Mesenchymal stem cell (in vitro differentiated cells and primary cell): ENCODE measurements around the gene CYYR1.

Source experiments
- DNase-seq: peaks from one replicate; pipeline ENCODE4 v3.0.0-alpha.2; 2013
- H2AFZ ChIP-seq: one replicate; pipeline ENCODE4 v1.6.1; 2013; ENCODE audit warnings: low read depth, mild to moderate bottlenecking, control low read depth, inconsistent platforms, low read length, moderate library complexity
- H2AK5ac ChIP-seq: 2 replicates; pipeline ENCODE4 v1.6.1; 2013; ENCODE audit warnings: low read length, moderate library complexity, mild to moderate bottlenecking, inconsistent platforms; ENCODE audit not compliant: severe bottlenecking
- H2BK120ac ChIP-seq: one replicate; pipeline ENCODE4 v1.6.1; 2013; ENCODE audit warnings: low read depth, mild to moderate bottlenecking, inconsistent platforms, low read length, moderate library complexity
- H2BK12ac ChIP-seq, 2 experiments: one replicate each; pipeline ENCODE4 v1.6.1; 2013; ENCODE audit warnings: inconsistent platforms in 2 of 2, low read length in 2 of 2, mild to moderate bottlenecking in 2 of 2, moderate library complexity in 2 of 2, control low read depth in 1 of 2
- H2BK15ac ChIP-seq: one replicate; pipeline ENCODE4 v1.6.1; 2013; ENCODE audit warnings: mild to moderate bottlenecking, low read depth, inconsistent platforms; ENCODE audit not compliant: poor library complexity, severe bottlenecking
- H2BK5ac ChIP-seq: 2 replicates; pipeline ENCODE4 v1.6.1; 2013; ENCODE audit warnings: low read depth, mild to moderate bottlenecking, low read length, control low read depth, inconsistent platforms; ENCODE audit not compliant: poor library complexity, severe bottlenecking
- H3K14ac ChIP-seq, 2 experiments: one replicate each; pipeline ENCODE4 v1.6.1; 2013; ENCODE audit warnings: inconsistent platforms in 2 of 2, low read length in 2 of 2, control low read depth in 1 of 2, mild to moderate bottlenecking in 1 of 2, moderate library complexity in 1 of 2
- H3K18ac ChIP-seq, 2 experiments: one replicate each; pipeline ENCODE4 v1.6.1; 2013; ENCODE audit warnings: inconsistent platforms in 2 of 2, low read length in 2 of 2, control low read depth in 1 of 2, low read depth in 1 of 2, mild to moderate bottlenecking in 1 of 2
- H3K23ac ChIP-seq, 2 experiments: one replicate each; pipeline ENCODE4 v1.6.1; 2013; ENCODE audit warnings: inconsistent platforms in 2 of 2, low read length in 2 of 2, mild to moderate bottlenecking in 2 of 2, moderate library complexity in 2 of 2, control low read depth in 1 of 2
- H3K27ac ChIP-seq: 2 replicates; pipeline ENCODE4 v1.5.1; 2013; ENCODE audit warnings: mild to moderate bottlenecking, moderate library complexity, low read length, control low read depth, inconsistent platforms; ENCODE audit not compliant: poor library complexity, severe bottlenecking
- H3K27me3 ChIP-seq, 2 experiments: 2 replicates each; pipeline versions ENCODE4 v1.6.1 to v1.7.0; 2013; ENCODE audit warnings: low read length in 2 of 2, mild to moderate bottlenecking in 2 of 2, moderate library complexity in 2 of 2, control low read depth in 1 of 2, inconsistent platforms in 1 of 2; ENCODE audit not compliant: control insufficient read depth in 1 of 2, insufficient read depth in 1 of 2
- H3K36me3 ChIP-seq, 2 experiments: 2 replicates each; pipeline versions ENCODE4 v1.6.1 to v1.7.0; 2013; ENCODE audit warnings: low read length in 2 of 2, control low read depth in 1 of 2, inconsistent platforms in 1 of 2, low read depth in 1 of 2, mild to moderate bottlenecking in 1 of 2; ENCODE audit not compliant: insufficient read depth in 2 of 2, control insufficient read depth in 1 of 2
- H3K4ac ChIP-seq, 2 experiments: one replicate each; pipeline ENCODE4 v1.6.1; 2013; ENCODE audit warnings: inconsistent platforms in 2 of 2, low read length in 2 of 2, mild to moderate bottlenecking in 2 of 2, moderate library complexity in 2 of 2, control low read depth in 1 of 2, low read depth in 1 of 2
- H3K4me1 ChIP-seq: 2 replicates; pipeline ENCODE4 v1.6.1; 2013; ENCODE audit warnings: low read depth, low read length, control low read depth; ENCODE audit not compliant: control insufficient read depth, insufficient read depth
- H3K4me2 ChIP-seq: 2 replicates; pipeline ENCODE4 v1.6.1; 2013; ENCODE audit warnings: low read length, mild to moderate bottlenecking, inconsistent platforms; ENCODE audit not compliant: poor library complexity, severe bottlenecking
- H3K4me3 ChIP-seq, 2 experiments: 2 replicates each; pipeline versions ENCODE4 v1.5.1 to v1.7.0; 2013; ENCODE audit warnings: low read length in 2 of 2, mild to moderate bottlenecking in 2 of 2, control low read depth in 1 of 2, low read depth in 1 of 2; ENCODE audit not compliant: insufficient read depth in 1 of 2
- H3K79me1 ChIP-seq: replicated peaks from 2 replicates; pipeline ENCODE4 v1.6.1; 2013; ENCODE audit warnings: mild to moderate bottlenecking, control low read depth, low read length, inconsistent platforms; ENCODE audit not compliant: poor library complexity, severe bottlenecking
- H3K9ac ChIP-seq: 2 replicates; pipeline ENCODE4 v1.7.0; 2013; ENCODE audit warnings: mild to moderate bottlenecking, low read length, moderate library complexity
- H3K9me3 ChIP-seq: 2 replicates; pipeline ENCODE4 v1.7.0; 2013; ENCODE audit warnings: mild to moderate bottlenecking, low read length; ENCODE audit not compliant: control insufficient read depth
- H4K8ac ChIP-seq: one replicate; pipeline ENCODE4 v1.6.1; 2013; ENCODE audit warnings: inconsistent platforms, mild to moderate bottlenecking, low read length, moderate library complexity
- H4K91ac ChIP-seq: one replicate; pipeline ENCODE4 v1.6.1; 2013; ENCODE audit warnings: mild to moderate bottlenecking, low read length, inconsistent platforms
- WGBS: methylation state at CpG from one replicate; pipeline ENCODE4 v1.1.7; 2013; ENCODE audit warnings: mixed read lengths; 5-methylcytosine and 5-hydroxymethylcytosine counted together

The CYYR1 gene

GRCh38 chr21:26444646-26445045, 128.4 kb downstream of the CYYR1 start:
- Histone ChIP-seq H3K79me1 (no peaks in the 10 kb centered on the region), H2AFZ (no peak overlapping the region), H3K23ac (no peak overlapping the region), H3K9ac (no peak overlapping the region), H2AK5ac (no peak overlapping the region), H3K4me3 (no peak overlapping the region), H3K18ac (no peak overlapping the region), H3K36me3 (no peaks in the 10 kb centered on the region), H3K4ac (no peak overlapping the region), H3K27ac (no peak overlapping the region), H3K9me3 (no peaks in the 10 kb centered on the region), H3K27me3 (no peaks in the 10 kb centered on the region), H3K4me2 (no peak overlapping the region), H3K4me1 (peaks cover 2% of the 10 kb centered on the region), H4K91ac (no peak overlapping the region), H2BK15ac (no peak overlapping the region), H2BK120ac (no peak overlapping the region), H2BK12ac (no peak overlapping the region), H3K14ac (no peak overlapping the region), H2BK5ac (no peak overlapping the region), H4K8ac (no peak overlapping the region)
- DNase-seq = no peak
- 83% methylated on average over 1 of the region's 1 CpG for WGBS

GRCh38 chr21:26443867-26444266, 129.2 kb downstream of the CYYR1 start:
- Histone ChIP-seq H2BK120ac (no peak overlapping the region), H3K9ac (peak overlapping the region; percentile 13), H3K4ac (no peak overlapping the region), H4K91ac (no peak overlapping the region), H3K4me3 (no peak overlapping the region), H3K36me3 (no peaks in the 10 kb centered on the region), H2AFZ (no peak overlapping the region), H2BK5ac (no peak overlapping the region), H4K8ac (no peak overlapping the region), H3K18ac (no peak overlapping the region), H3K4me2 (no peak overlapping the region), H3K79me1 (no peaks in the 10 kb centered on the region), H2BK12ac (no peak overlapping the region), H2AK5ac (no peak overlapping the region), H3K14ac (no peak overlapping the region), H3K9me3 (no peaks in the 10 kb centered on the region), H3K27ac (no peak overlapping the region), H3K4me1 (peaks cover 2% of the 10 kb centered on the region), H3K23ac (no peak overlapping the region), H3K27me3 (no peaks in the 10 kb centered on the region), H2BK15ac (no peak overlapping the region)
- no peak for DNase-seq
- no CpG with 5 or more reads among the region's 1 CpG for WGBS

GRCh38 chr21:26443291-26443690, 129.8 kb downstream of the CYYR1 start:
- Histone ChIP-seq H4K8ac (no peak overlapping the region), H3K4me1 (peaks cover 2% of the 10 kb centered on the region), H2BK5ac (no peak overlapping the region), H2BK12ac (no peak overlapping the region), H4K91ac (no peak overlapping the region), H3K9ac (peak overlapping the region; percentile 13), H2BK120ac (no peak overlapping the region), H3K79me1 (no peaks in the 10 kb centered on the region), H3K18ac (no peak overlapping the region), H3K36me3 (no peaks in the 10 kb centered on the region), H3K27me3 (no peaks in the 10 kb centered on the region), H3K27ac (no peak overlapping the region), H3K9me3 (no peaks in the 10 kb centered on the region), H3K23ac (no peak overlapping the region), H3K4ac (no peak overlapping the region), H3K4me3 (no peak overlapping the region), H2AFZ (no peak overlapping the region), H3K14ac (no peak overlapping the region), H2BK15ac (no peak overlapping the region), H3K4me2 (no peak overlapping the region), H2AK5ac (no peak overlapping the region)
- DNase-seq = no peak
- no CpG with 5 or more reads among the region's 1 CpG for WGBS

- H2AFZ ChIP-seq = no peak overlapping the region
- no peak overlapping the region for H3K18ac ChIP-seq
- WGBS = no CpG with 5 or more reads among the region's 2 CpGs
- H2BK120ac ChIP-seq = peak overlapping the region; percentile 61
- no peak overlapping the region for H2BK5ac ChIP-seq
- no peak overlapping the region for H3K9ac ChIP-seq
- no peak overlapping the region for H3K4me2 ChIP-seq
- peaks cover 2% of the 10 kb centered on the region for H3K4me1 ChIP-seq
- H2BK12ac ChIP-seq = no peak overlapping the region
- no peak overlapping the region for H3K14ac ChIP-seq
- H3K4ac ChIP-seq = no peak overlapping the region
- no peak for DNase-seq
- no peaks in the 10 kb centered on the region for H3K9me3 ChIP-seq
- no peak overlapping the region for H4K8ac ChIP-seq
- H2AK5ac ChIP-seq = no peak overlapping the region
- no peak overlapping the region for H3K23ac ChIP-seq
- no peak overlapping the region for H3K27ac ChIP-seq
- H3K36me3 ChIP-seq = no peaks in the 10 kb centered on the region
- no peak overlapping the region for H2BK15ac ChIP-seq
- no peak overlapping the region for H3K4me3 ChIP-seq
- no peak overlapping the region for H4K91ac ChIP-seq
- no peaks in the 10 kb centered on the region for H3K27me3 ChIP-seq
- no peaks in the 10 kb centered on the region for H3K79me1 ChIP-seq
Observed at GRCh38 chr21:26441149-26441548, 131.9 kb downstream of the CYYR1 start.
